Gastrocnemius medialis (tissue), 4 donors: Measurements from ENCODE around the gene OR2B2. TPM values are rescaled to one million over a fixed set of nuclear protein-coding genes. Genes with fewer than 3 reads are reported as not detected.

ENCODE experiments used
- ATAC-seq, 2 donors: fragments of 150-250 bp; one replicate each; pipeline ENCODE4 v1.9.1; 2016
- DNase-seq, 2 donors: peaks; one replicate each; pipeline ENCODE4 v3.0.0-alpha.2; 2019
- H3K27ac ChIP-seq, 4 donors: fragments of 200-600 bp; sonication (generic); 1 replicate in 1 of 4; 2 replicates in 3 of 4; pipeline ENCODE4 v1.5.1; 2016 to 2018; ENCODE audit warnings: mild to moderate bottlenecking in 2 of 4, moderate library complexity in 1 of 4
- H3K27me3 ChIP-seq, 3 donors: fragments of 200-600 bp; sonication (generic) in 2 of 3; 1 replicate in 1 of 3; 2 replicates in 2 of 3; pipeline versions ENCODE4 v1.5.1 to v1.6.0; 2016 to 2019; ENCODE audit warnings: mild to moderate bottlenecking in 1 of 3, moderate library complexity in 1 of 3
- H3K36me3 ChIP-seq, 2 donors: fragments of 200-600 bp; sonication (generic) in 1 of 2; one replicate each; pipeline ENCODE4 v1.5.1; 2017 to 2018
- H3K4me1 ChIP-seq, 2 donors: fragments of 200-600 bp; sonication (generic) in 1 of 2; one replicate each; pipeline ENCODE4 v1.5.1; 2016 to 2017; ENCODE audit warnings: mild to moderate bottlenecking in 2 of 2
- H3K4me3 ChIP-seq, 4 donors: fragments of 200-600 bp; sonication (generic) in 3 of 4; 1 replicate in 1 of 4; 2 replicates in 3 of 4; pipeline ENCODE4 v1.5.1; 2016 to 2019; ENCODE audit warnings: mild to moderate bottlenecking in 2 of 4
- H3K9me3 ChIP-seq, 3 donors: fragments of 200-600 bp; sonication (generic) in 2 of 3; 1 replicate in 1 of 3; 2 replicates in 2 of 3; pipeline ENCODE4 v1.5.1; 2016 to 2019
- CTCF ChIP-seq, 5 experiments: fragments of 450-650 bp in 3 of 5; fragments of 200-600 bp in 2 of 5; sonication (generic) in 2 of 5; IDR thresholded peaks in 4 of 5; conservative IDR thresholded peaks in 1 of 5; 1 replicate in 4 of 5; 2 replicates in 1 of 5; pipeline ENCODE4 v1.5.1; 2016 to 2019; ENCODE audit warnings: antibody characterized with exemption in 5 of 5, mild to moderate bottlenecking in 3 of 5, moderate library complexity in 3 of 5
- POLR2A ChIP-seq, 2 donors: fragments of 450-650 bp; IDR thresholded peaks; one replicate each; pipeline ENCODE4 v1.6.1; 2017; ENCODE audit warnings: antibody characterized with exemption in 2 of 2, mild to moderate bottlenecking in 2 of 2, moderate library complexity in 2 of 2
- in situ Hi-C, 4 donors: fragments of 200-750 bp; cut with MboI; loops; one replicate each; pipeline versions ENCODE4 v1.15.0 to v1.8.0; 2017; ENCODE audit warnings: low sequenced_read_pairs in 4 of 4
- intact Hi-C: fragments of 100-400 bp; cut with DNase I; formaldehyde crosslinking; loops from one replicate; pipeline ENCODE4 v1.15.1; 2023; ENCODE audit warnings: low total_unique reads
- total RNA-seq, 4 donors: library from RNA; depleted of rRNA; stranded (reverse); fragments of >200 nt; gene quantifications; one replicate each; pipeline versions ENCODE4 v1.1.0 to v1.2.3, GENCODE V29; 2016

Gene OR2B2
- total RNA-seq, 4 donors from 2014 or later, result not detected

- intact Hi-C loops, result no loop called here
- peaks cover 20 to 37% (median 32%) of the 10 kb centered on the region in 3 donors for H3K27me3 ChIP-seq
- no peak overlapping the region for H3K27ac ChIP-seq
- peaks cover 16 to 22% of the 10 kb centered on the region in 2 donors for H3K4me1 ChIP-seq
- ATAC-seq (no peak), DNase-seq (no peak)
- in situ Hi-C loops, result no loop called here
- no peak overlapping the region for H3K4me3 ChIP-seq
- TF ChIP-seq POLR2A (IDR thresholded peaks at IDR 0.05) (no peak), CTCF (IDR thresholded peaks at IDR 0.05 in 4 of 5, conservative IDR thresholded peaks at IDR 0.05 in 1 of 5) (no peak)
- H3K9me3 ChIP-seq, result no peaks in the 10 kb centered on the region
- H3K36me3 ChIP-seq, result no peaks in the 10 kb centered on the region
Measured at GRCh38 chr6:27861861-27862260, 50.3 kb downstream of the OR2B2 start.

- no peak for ATAC-seq
- TF ChIP-seq POLR2A (IDR thresholded peaks at IDR 0.05) (no peak), CTCF (IDR thresholded peaks at IDR 0.05 in 4 of 5, conservative IDR thresholded peaks at IDR 0.05 in 1 of 5) (no peak)
- H3K36me3 ChIP-seq, result no peaks in the 10 kb centered on the region
- peaks cover 11 to 17% of the 10 kb centered on the region in 2 donors for H3K4me1 ChIP-seq
- in situ Hi-C loops (no loop called here), intact Hi-C loops (no loop called here)
- no peak overlapping the region for H3K27ac ChIP-seq
- no peak for DNase-seq
- peaks cover 16 to 32% (median 27%) of the 10 kb centered on the region in 3 donors for H3K27me3 ChIP-seq
- no peak overlapping the region for H3K4me3 ChIP-seq
- H3K9me3 ChIP-seq, result no peaks in the 10 kb centered on the region
Measured at GRCh38 chr6:27861276-27861840, 50.8 kb downstream of the OR2B2 start.

Other genes with a start within 250 kb of the OR2B2 start
- not detected for gene OR2B6, start 44.8 kb upstream of the OR2B2 start, total RNA-seq
- gene ZNF165, start 168.2 kb upstream of the OR2B2 start, total RNA-seq, result under 1 TPM in 2 of 4 donors, not detected in 2; 0.55 to 0.61 TPM
- gene ZSCAN16, start 212.2 kb upstream of the OR2B2 start, total RNA-seq, result 1 to 10 TPM; 1.8 to 4.2 (median 3.4) TPM
- gene ZKSCAN8, start 229.5 kb upstream of the OR2B2 start, total RNA-seq, result 10 to 100 TPM in 1 of 4 donors, 1 to 10 TPM in 3; 6.6 to 10.4 (median 8.9) TPM